DMS79 (cell line): Measurements from ENCODE around the gene LEKR1.
"Not testable (repeated sequence)": the region's sequence is repeated elsewhere in the genome, so short reads cannot be mapped to it uniquely, and the experiment has no call there.

Experiments
- DNase-seq: peaks from one replicate; lab custom pipeline; 2025; lab: John Stamatoyannopoulos, UW

LEKR1 gene

GRCh38 chr3:156836701-156837100 is 10.5 kb downstream of the LEKR1 start:
- no peak for DNase-seq

DNA sequence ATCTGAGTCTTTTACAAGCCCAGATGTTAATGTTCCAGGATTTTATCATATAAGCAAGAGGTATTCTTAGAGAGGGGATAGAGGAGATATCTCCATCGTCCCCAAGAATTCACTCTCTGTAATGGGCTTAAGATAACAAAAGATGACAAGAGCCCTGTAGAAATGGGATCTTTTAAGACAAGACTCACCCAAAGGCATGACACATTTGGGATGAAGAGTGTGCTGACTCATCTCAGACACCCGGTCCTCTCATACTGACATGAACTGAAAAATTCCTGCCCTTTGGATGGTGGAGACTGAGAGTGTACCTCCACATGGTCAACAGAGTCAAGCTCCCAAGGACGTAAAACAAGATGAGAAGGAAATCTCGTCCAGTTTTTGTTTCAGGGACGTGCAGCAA is 11.0 kb downstream of the LEKR1 start:
- no peak for DNase-seq

DNA sequence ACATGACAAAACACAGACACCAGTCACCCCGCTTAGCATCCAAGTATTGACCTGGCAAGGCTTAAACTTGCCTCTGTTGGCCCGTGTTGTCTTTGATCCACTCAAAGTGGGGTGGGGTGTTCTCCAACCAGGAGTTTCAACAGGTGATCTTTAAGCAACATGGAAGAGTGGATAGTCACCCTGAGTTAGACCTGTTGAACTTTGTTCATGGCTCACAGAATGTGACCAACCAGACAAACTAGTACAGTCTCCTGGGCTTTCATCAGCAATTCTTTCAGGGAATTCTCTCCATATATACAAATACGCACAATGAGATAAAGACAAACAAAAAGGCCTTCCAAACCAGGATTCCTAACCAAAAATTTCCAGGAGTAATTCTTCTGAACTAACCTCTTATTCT is 11.9 kb downstream of the LEKR1 start:
- DNase-seq, result no peak

DNA sequence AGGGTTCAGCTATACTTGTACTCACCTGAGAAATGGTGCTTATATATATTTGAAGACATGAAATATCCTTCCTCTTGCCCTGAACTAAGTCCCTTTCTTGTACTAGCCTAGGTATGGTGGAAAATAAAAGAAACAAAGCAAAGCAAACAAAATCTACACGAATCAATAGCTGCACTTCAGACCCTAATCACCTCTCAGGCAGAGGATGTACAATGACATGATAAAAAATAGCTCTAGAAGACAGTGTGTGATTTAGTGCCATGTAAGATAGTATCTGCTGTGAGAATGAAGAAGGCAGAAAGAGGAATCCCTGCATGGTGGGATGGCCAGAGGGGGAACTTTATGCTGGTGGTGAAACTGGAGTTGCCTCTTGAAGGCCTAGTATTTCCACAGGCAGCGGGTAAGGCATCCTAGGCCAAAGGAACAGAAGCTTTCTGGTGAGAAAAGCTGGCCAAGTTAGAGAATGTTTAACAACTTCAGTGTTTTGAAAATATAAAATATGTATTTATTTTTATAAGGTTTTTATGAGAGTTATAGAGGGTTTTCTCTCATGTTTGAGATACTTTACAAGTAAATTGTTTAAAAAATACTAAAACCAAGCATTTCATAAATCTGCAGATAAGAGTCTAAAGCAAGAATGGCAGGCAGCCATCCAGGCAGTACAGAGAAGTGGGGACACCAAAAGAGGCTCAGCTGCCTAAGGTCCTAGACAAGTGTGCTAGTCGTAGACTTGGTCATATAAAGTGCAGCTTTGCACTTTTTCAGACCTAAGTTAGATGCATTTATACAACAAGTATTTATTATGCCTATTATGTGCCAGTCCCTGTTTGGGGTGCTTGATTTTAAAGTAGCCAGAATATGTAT is 14.9 kb downstream of the LEKR1 start:
- no peak for DNase-seq

DNA sequence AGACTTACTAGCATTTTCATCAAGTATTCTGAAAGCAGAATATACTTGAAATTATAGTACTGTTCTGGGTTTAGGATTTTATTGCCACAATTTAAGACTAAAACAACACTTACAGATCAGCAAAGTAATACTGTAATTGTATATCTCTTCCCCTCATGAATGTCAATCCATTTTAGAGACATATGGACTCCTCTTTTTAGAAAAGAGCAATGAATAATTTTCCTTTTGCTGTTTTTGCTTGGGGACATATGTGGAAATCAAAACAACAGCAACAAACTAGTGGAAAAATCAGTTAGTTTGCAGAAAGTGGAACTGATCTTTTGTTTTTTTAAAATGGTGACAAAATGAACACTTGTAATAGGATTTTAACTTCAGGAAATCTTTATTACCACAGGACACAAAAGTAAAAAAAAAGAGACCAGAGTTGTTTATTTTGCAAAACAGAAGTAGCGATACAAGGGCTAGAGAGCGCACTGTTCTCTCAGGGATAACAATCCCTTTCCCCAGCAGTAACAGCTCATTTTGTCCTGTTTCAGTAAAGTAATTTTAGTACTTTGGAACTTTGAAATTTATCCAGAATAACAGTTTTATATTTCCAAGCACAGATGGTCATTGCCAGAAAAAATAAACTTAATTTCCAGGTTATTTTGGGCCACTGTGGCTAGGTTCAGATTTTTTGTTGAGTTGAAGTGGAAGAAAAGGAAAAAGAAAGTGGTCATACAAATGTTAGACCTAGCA is 17.1 kb downstream of the LEKR1 start:
- DNase-seq, result no peak

GRCh38 chr3:156847752-156848448 is 21.7 kb downstream of the LEKR1 start:
- no peak for DNase-seq

- DNase-seq, result no peak
Measured at GRCh38 chr3:156859578-156859977, 33.4 kb downstream of the LEKR1 start.

DNA sequence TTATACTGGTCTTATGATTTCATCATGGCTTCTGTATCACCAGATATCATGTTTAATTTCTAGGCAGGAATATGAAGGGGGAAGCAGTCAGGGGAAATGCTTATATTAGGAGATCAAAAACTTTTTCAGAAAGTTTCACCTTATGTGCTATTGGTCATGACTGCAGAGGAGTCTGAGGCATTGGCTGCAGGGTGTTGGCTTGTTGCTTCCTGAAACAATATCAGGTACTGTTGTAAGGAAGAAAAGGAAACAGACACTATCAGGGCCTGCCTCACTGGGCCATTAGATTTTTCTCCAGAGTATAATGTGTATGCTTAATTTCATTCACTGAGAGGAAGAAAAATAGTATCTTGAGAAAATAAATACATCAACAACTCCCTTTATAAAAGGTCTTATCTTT is 34.7 kb downstream of the LEKR1 start:
- no peak for DNase-seq

GRCh38 chr3:156862338-156862737 is 36.2 kb downstream of the LEKR1 start:
- DNase-seq, result no peak

GRCh38 chr3:156865732-156866131 is 39.6 kb downstream of the LEKR1 start:
- DNase-seq, result no peak

- no peak for DNase-seq
Measured at GRCh38 chr3:156867174-156867573, 41.0 kb downstream of the LEKR1 start.

GRCh38 chr3:156867920-156868319 is 41.8 kb downstream of the LEKR1 start:
- no peak for DNase-seq

- DNase-seq, result no peak
Measured at GRCh38 chr3:156873906-156874305, 47.8 kb downstream of the LEKR1 start.

GRCh38 chr3:156879491-156879890 is 53.3 kb downstream of the LEKR1 start:
- not testable (repeated sequence) for DNase-seq

DNA sequence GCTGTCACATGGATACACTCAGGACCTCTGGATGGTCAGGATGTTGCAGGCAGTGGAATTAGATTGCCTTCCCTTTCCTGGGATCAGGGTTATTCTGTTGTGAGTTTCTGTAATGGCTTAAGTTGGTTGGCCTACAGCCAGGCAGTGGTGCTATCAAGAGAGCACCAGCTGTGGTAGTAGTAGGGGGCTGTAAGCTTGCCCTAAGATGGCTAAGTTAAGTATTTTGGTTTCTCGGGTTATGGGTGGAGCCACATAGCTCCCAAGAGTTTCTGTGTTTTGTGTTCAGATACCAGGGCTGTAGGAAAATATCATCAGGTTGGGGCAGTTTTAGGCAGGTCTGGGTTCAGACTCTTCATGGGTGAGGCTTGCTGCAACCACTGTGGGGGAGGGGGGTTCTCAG is 59.6 kb downstream of the LEKR1 start:
- DNase-seq, result no peak

DNA sequence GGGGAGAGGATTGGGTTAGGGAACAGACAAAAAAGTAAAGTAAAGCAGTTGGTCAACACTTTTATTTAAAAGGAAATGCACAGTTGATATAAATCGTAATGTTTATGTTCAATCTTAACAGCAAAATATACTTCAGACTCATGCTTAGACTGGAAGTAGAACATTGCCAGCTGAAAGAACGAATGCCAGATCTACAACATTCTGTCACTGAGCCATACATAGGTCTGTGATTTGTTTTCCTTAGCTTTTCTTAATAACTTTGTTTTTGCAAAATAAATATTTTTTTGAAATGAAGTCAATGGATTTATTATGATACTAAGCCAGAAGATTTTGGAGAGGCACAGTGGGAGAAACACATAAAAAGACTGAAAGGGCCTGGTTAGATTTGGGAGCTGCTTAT is 62.0 kb downstream of the LEKR1 start:
- DNase-seq, result no peak

GRCh38 chr3:156888576-156888975 is 62.4 kb downstream of the LEKR1 start:
- no peak for DNase-seq

DNA sequence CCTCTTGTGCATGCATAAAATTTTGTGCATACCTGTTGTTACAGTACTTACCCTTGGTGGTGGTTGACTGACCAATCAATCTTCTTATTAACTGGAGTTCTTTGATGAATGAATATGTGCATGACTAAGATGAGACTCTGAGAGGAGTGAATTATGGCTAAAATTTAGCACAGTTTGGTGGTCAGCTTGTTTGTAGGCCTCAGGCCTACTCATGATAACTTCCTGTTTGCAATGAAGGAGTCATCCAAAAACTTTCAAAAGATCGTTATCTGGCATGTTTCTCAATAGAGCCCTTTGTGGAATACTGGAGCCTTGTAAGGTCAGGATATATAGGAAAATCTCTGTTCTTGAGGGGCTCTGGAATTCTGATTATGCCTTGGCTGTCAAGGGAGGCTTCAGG is 66.5 kb downstream of the LEKR1 start:
- DNase-seq, result no peak

DNA sequence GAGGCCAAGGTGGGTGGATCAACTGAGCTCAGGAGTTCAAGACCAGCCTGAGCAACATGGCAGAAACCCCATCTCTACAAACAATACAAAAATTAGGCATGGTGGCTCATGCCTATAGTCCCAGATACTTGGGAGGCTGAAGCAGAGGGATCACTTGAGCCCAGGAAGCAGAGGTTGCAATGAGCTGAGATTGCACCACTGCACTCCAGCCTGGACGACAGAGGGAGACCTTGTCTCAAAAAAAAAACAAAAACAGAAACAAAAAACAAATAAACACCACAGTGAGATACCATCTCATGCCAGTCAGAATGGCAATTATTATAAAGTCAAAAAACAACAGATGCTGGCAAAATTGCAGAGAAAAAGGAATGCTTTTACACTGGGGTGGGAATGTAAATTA is 69.2 kb downstream of the LEKR1 start:
- not testable (repeated sequence) for DNase-seq

GRCh38 chr3:156897851-156898250 is 71.7 kb downstream of the LEKR1 start:
- DNase-seq, result not testable (repeated sequence)

DNA sequence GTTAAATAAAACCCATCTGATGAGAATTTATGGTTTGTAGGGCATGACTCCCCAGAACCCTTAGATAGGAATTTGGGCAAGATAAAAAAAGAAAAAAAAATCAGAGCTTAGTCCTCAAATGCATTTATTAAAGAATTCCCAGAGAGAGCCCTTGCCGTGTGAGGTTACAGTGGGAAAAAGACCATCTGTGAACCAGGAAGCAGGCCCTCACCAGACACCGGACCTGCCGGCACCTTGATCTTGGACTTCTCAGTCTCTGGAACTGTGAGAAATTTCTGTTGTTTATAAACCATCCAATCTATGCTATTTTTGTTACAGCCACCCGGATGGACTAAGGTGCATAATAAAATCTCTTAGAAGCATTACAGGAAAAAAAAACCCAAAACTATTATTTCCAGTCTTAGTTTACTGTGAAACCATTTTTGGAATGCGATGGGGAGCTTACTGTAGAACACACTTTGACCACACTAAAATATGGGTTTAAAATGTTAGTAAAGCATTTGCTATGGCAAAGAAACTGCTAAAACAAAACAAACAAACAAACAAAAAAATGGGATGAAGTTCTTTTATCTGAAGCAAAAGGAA is 72.2 kb downstream of the LEKR1 start:
- no peak for DNase-seq

DNA sequence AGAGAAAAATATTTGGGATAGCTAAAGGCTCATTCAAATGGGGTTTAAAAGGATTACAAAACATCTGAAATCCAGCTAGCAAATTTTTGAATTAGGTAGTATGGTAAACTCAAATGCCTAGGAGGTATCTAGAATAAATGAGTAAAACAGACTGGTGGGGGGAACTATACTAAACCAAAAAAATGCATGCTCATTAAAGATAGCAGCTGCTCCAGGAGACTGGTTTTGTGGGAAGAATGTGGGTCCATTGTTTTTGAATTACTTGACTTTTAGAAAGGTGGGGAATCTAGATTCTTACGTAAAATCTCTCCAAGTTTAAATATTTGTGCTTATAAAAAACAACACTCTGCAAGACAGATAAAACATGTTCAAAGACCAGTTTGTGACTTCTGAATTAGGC is 73.8 kb downstream of the LEKR1 start:
- DNase-seq, result no peak
